SH-SY5Y (cell line): ENCODE measurements around the gene TEPSIN.

ENCODE experiments used
- GATA2 ChIP-seq: IDR thresholded peaks from 2 replicates; pipeline ENCODE4 v1.6.1; 2011; ENCODE audit warnings: mild to moderate bottlenecking, low read depth, low read length
- GATA3 ChIP-seq: IDR thresholded peaks from 2 replicates; pipeline ENCODE4 v1.6.1; 2011; ENCODE audit warnings: low read depth, mild to moderate bottlenecking, low read length, moderate library complexity

DNA sequence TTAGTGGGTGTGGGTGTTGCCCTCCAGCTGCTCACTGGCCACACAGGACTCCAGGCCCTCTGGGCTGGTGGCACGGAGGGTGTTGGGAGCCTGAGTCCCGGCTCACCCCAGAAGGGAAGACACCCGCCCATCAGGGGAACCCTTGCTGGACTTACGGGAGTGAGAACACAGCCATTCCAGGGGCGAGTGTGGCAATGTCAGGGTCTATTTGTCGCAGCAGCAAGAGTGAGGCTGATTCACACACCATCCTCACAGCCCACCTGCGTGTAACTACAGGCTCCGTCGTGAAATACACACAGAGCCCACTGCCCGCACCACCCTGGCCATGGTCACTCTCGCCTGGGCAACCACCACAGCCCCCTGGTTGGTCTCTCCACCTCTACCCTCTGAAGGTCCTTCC lies 55.0 kb downstream of the TEPSIN start:
- no peak for TF ChIP-seq GATA2
- no peak for TF ChIP-seq GATA3
